PFSK-1 (cell line): ENCODE data around the gene SARM1.

Experiments
- FOXP2 ChIP-seq: optimal IDR thresholded peaks from 2 replicates; pipeline ENCODE3; 2011; ENCODE audit warnings: borderline replicate concordance, control low read depth, inconsistent platforms; ENCODE audit not compliant: insufficient read depth; ENCODE audit errors: extremely low read length, extremely low read depth
- POLR2AphosphoS5 ChIP-seq: IDR thresholded peaks from 2 replicates; pipeline ENCODE4 v1.6.1; 2012; ENCODE audit warnings: low read depth, mild to moderate bottlenecking, control low read depth, low read length, moderate library complexity
- SIN3A ChIP-seq: IDR thresholded peaks from 2 replicates; pipeline ENCODE4 v1.6.1; 2012; ENCODE audit warnings: mild to moderate bottlenecking, low read length, moderate library complexity, borderline replicate concordance; ENCODE audit not compliant: insufficient read depth
- TAF1 ChIP-seq: IDR thresholded peaks from 2 replicates; pipeline ENCODE4 v1.6.1; 2012; ENCODE audit warnings: low read length, control low read depth, borderline replicate concordance; ENCODE audit not compliant: insufficient read depth
- TF ChIP-seq, protein P1 (sequence below), 2 experiments: IDR thresholded peaks; 2 replicates each; pipeline versions ENCODE4 v1.6.1 to v1.8.0; 2011 to 2012; ENCODE audit warnings: low read depth in 2 of 2, low read length in 2 of 2, control low read depth in 1 of 2, inconsistent platforms in 1 of 2, mild to moderate bottlenecking in 1 of 2, moderate library complexity in 1 of 2; ENCODE audit not compliant: insufficient read depth in 1 of 2

Gene SARM1

GRCh38 chr17:28421787-28422305, 50.4 kb downstream of the SARM1 start:
- TF ChIP-seq, protein P1, sequence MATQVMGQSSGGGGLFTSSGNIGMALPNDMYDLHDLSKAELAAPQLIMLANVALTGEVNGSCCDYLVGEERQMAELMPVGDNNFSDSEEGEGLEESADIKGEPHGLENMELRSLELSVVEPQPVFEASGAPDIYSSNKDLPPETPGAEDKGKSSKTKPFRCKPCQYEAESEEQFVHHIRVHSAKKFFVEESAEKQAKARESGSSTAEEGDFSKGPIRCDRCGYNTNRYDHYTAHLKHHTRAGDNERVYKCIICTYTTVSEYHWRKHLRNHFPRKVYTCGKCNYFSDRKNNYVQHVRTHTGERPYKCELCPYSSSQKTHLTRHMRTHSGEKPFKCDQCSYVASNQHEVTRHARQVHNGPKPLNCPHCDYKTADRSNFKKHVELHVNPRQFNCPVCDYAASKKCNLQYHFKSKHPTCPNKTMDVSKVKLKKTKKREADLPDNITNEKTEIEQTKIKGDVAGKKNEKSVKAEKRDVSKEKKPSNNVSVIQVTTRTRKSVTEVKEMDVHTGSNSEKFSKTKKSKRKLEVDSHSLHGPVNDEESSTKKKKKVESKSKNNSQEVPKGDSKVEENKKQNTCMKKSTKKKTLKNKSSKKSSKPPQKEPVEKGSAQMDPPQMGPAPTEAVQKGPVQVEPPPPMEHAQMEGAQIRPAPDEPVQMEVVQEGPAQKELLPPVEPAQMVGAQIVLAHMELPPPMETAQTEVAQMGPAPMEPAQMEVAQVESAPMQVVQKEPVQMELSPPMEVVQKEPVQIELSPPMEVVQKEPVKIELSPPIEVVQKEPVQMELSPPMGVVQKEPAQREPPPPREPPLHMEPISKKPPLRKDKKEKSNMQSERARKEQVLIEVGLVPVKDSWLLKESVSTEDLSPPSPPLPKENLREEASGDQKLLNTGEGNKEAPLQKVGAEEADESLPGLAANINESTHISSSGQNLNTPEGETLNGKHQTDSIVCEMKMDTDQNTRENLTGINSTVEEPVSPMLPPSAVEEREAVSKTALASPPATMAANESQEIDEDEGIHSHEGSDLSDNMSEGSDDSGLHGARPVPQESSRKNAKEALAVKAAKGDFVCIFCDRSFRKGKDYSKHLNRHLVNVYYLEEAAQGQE (IDR thresholded peaks at IDR 0.05; ENCODE audit: insufficient read depth in 1 of 2, low read depth in 2 of 2, low read length in 2 of 2) = no peak
- no peak for TF ChIP-seq SIN3A
- TF ChIP-seq FOXP2 = no peak
- TF ChIP-seq TAF1 = no peak
- TF ChIP-seq POLR2AphosphoS5 = no peak

DNA sequence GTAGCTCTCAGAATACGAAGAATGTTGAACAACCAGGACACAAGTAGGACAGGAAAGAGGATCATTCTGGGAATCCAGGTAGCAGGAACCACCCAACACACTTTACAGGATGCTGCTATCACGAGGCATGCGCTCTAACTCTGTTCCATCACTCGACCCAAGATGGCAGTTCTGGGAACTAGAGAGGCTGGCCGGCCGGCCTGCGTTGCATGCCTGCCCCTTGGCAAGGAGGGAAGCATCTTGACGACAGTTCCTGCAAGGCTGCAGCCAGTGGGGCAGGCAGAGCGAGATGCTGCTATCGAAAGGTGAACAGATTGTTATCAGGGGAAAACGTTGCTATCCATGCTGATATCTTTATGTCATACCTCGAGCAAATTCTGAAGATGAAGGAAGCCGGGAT, 53.7 kb downstream of the SARM1 start:
- no peak for TF ChIP-seq SIN3A
- TF ChIP-seq FOXP2 = no peak
- no peak for TF ChIP-seq POLR2AphosphoS5
- TF ChIP-seq, protein P1 (IDR thresholded peaks at IDR 0.05; ENCODE audit: insufficient read depth in 1 of 2, low read depth in 2 of 2, low read length in 2 of 2) = no peak
- no peak for TF ChIP-seq TAF1

DNA sequence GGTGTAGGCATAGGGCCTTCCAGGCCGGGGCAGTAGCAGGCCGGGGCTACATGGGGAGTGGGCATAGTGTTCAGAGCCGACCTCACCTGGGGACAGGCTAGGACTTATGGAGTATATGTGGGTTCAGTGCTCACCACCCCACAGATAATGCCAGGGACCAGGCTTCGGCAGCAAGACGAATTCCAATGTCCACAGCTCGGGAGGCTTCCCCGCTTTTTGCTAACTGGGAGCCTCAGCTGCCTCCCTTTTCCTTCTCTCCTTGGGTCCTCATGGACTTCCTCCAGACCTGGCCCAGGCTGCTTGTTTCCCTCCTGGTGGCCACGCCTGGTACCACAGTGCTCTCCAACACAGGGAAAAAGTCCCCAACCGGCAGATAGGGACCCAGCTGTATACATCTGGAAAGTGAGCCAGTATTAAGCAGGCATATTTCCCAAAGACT, 54.6 kb downstream of the SARM1 start:
- TF ChIP-seq FOXP2 (no peak), POLR2AphosphoS5 (no peak)

- TF ChIP-seq, protein P1 (IDR thresholded peaks at IDR 0.05; ENCODE audit: insufficient read depth in 1 of 2, low read depth in 2 of 2, low read length in 2 of 2) = no peak
- TF ChIP-seq TAF1 (no peak), POLR2AphosphoS5 (no peak), FOXP2 (no peak), SIN3A (no peak)
Observed at GRCh38 chr17:28427371-28427770, 55.9 kb downstream of the SARM1 start.

DNA sequence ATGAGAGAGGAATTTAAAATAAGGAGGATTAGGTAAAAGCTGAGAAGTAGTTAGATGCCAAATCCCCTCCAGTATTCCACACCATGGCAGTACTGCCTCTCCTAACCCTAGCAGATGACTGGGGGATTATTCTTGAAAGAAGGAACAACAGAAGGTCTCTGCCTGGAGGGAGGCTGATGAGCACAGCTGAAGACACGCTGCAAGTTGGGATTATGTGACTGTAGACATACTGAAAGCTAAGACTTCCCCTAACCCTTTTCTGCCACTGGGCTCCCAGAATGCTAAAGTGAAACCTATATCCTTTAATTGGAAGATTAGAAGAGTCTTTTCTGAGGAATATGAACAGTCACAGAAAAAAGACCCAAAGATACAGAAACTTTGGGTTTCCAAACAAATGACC, 62.2 kb downstream of the SARM1 start:
- no peak for TF ChIP-seq SIN3A
- TF ChIP-seq POLR2AphosphoS5 = no peak
- TF ChIP-seq, protein P1 (IDR thresholded peaks at IDR 0.05; ENCODE audit: insufficient read depth in 1 of 2, low read depth in 2 of 2, low read length in 2 of 2) = no peak
- no peak for TF ChIP-seq FOXP2
- no peak for TF ChIP-seq TAF1
